OCI-LY1 (cell line): ENCODE results near the gene NXN.
"Not testable (repeated sequence)": the region's sequence is repeated elsewhere in the genome, so short reads cannot be mapped to it uniquely, and the experiment has no call there.

Experiments used
- H2AFZ ChIP-seq: fragments of 200-600 bp; sonication (generic), shearing (Covaris generic); 2 replicates; pipeline ENCODE4 v1.6.0; 2014; ENCODE audit warnings: antibody characterized with exemption, mild to moderate bottlenecking, low read length
- H3F3A ChIP-seq: fragments of 200-600 bp; sonication (generic), shearing (Covaris generic); 2 replicates; pipeline ENCODE4 v1.6.0; 2014; ENCODE audit warnings: mild to moderate bottlenecking, antibody characterized with exemption, low read length, moderate library complexity; ENCODE audit not compliant: insufficient read depth
- H3K27ac ChIP-seq: fragments of 200-600 bp; sonication (generic); 2 replicates; pipeline ENCODE4 v1.5.1; 2014; ENCODE audit warnings: low read length, mixed run types, mild to moderate bottlenecking, low read depth; ENCODE audit not compliant: poor library complexity, severe bottlenecking
- H3K27me3 ChIP-seq: fragments of 200-600 bp; sonication (generic); 2 replicates; pipeline ENCODE4 v1.6.0; 2014; ENCODE audit warnings: antibody characterized with exemption, mild to moderate bottlenecking, low read length, moderate library complexity; ENCODE audit not compliant: insufficient read depth
- H3K36me3 ChIP-seq: fragments of 200-600 bp; sonication (generic); 2 replicates; pipeline ENCODE4 v1.6.1; 2014; ENCODE audit warnings: mild to moderate bottlenecking, antibody characterized with exemption, low read length, moderate library complexity, mixed read lengths; ENCODE audit not compliant: insufficient read depth
- H3K4me1 ChIP-seq: fragments of 200-600 bp; sonication (generic); 2 replicates; pipeline ENCODE4 v1.5.1; 2014; ENCODE audit warnings: mild to moderate bottlenecking, low read length, moderate library complexity; ENCODE audit not compliant: insufficient read depth, severe bottlenecking
- H3K4me2 ChIP-seq: fragments of 200-600 bp; sonication (generic), shearing (Covaris generic); 2 replicates; pipeline ENCODE4 v1.6.1; 2014; ENCODE audit warnings: low read length
- H3K4me3 ChIP-seq: fragments of 200-600 bp; sonication (generic); 2 replicates; pipeline ENCODE4 v1.5.1; 2014; ENCODE audit warnings: low read length, low read depth, mild to moderate bottlenecking, mixed read lengths; ENCODE audit not compliant: poor library complexity, severe bottlenecking
- H3K79me2 ChIP-seq: fragments of 200-600 bp; shearing (Covaris generic); 2 replicates; pipeline ENCODE4 v1.6.1; 2016; ENCODE audit warnings: mixed run types, low read length, mixed read lengths; ENCODE audit not compliant: insufficient read depth
- H3K9ac ChIP-seq: fragments of 200-600 bp; sonication (generic), shearing (Covaris generic); 2 replicates; pipeline ENCODE4 v1.6.1; 2014; ENCODE audit warnings: mild to moderate bottlenecking, low read length, mixed read lengths
- H3K9me2 ChIP-seq: fragments of 200-600 bp; sonication (generic), shearing (Covaris generic); 2 replicates; pipeline ENCODE4 v1.6.1; 2014; ENCODE audit warnings: low read depth, mild to moderate bottlenecking, low read length, mixed read lengths
- H3K9me3 ChIP-seq: fragments of 200-600 bp; shearing (Covaris generic); 2 replicates; pipeline ENCODE4 v1.6.1; 2014; ENCODE audit warnings: low read length, mixed read lengths
- H4K20me1 ChIP-seq: fragments of 200-600 bp; sonication (generic), shearing (Covaris generic); 2 replicates; pipeline ENCODE4 v1.6.0; 2016; ENCODE audit warnings: mild to moderate bottlenecking, low read length; ENCODE audit not compliant: insufficient read depth
- CTCF ChIP-seq: fragments of 200-600 bp; sonication (generic), shearing (Covaris generic); IDR thresholded peaks from 2 replicates; pipeline ENCODE4 v1.5.1; 2017; ENCODE audit warnings: mild to moderate bottlenecking, antibody characterized with exemption, low read length, moderate library complexity, mixed read lengths
- EZH2 ChIP-seq: fragments of 200-600 bp; sonication (generic), shearing (Covaris generic); IDR thresholded peaks from 2 replicates; pipeline ENCODE4 v1.8.0; 2017; ENCODE audit warnings: borderline replicate concordance, mixed run types, mild to moderate bottlenecking, antibody characterized with exemption, low read length, moderate library complexity, mixed read lengths

NXN gene

GRCh38 chr17:977166-977565, 2.4 kb downstream of the NXN start:
- Histone ChIP-seq H3K9me3 (no peaks in the 10 kb centered on the region), H3F3A (no peaks in the 10 kb centered on the region), H3K36me3 (no peaks in the 10 kb centered on the region), H3K4me2 (no peak overlapping the region), H3K79me2 (no peaks in the 10 kb centered on the region), H3K9ac (no peak overlapping the region), H3K4me1 (peaks cover 11% of the 10 kb centered on the region), H3K27me3 (no peaks in the 10 kb centered on the region), H4K20me1 (no peaks in the 10 kb centered on the region), H3K9me2 (no peaks in the 10 kb centered on the region), H3K4me3 (no peak overlapping the region), H3K27ac (no peak overlapping the region), H2AFZ (no peak overlapping the region)
- no peak for TF ChIP-seq CTCF
- no peak for TF ChIP-seq EZH2

- Histone ChIP-seq H3K4me2 (no peak overlapping the region), H3K9ac (no peak overlapping the region), H3K9me3 (no peaks in the 10 kb centered on the region), H3K4me3 (no peak overlapping the region), H3K4me1 (peaks cover 11% of the 10 kb centered on the region), H2AFZ (no peak overlapping the region), H3K9me2 (no peaks in the 10 kb centered on the region), H3K79me2 (no peaks in the 10 kb centered on the region), H4K20me1 (no peaks in the 10 kb centered on the region), H3F3A (no peaks in the 10 kb centered on the region), H3K27me3 (no peaks in the 10 kb centered on the region), H3K36me3 (no peaks in the 10 kb centered on the region), H3K27ac (no peak overlapping the region)
- no peak for TF ChIP-seq CTCF
- TF ChIP-seq EZH2 = no peak
These were observed 3.3 kb downstream of the NXN start for GRCh38 chr17:976312-976711.

GRCh38 chr17:975371-975915, 4.1 kb downstream of the NXN start:
- Histone ChIP-seq H3K27me3 (no peaks in the 10 kb centered on the region), H3K9me2 (no peaks in the 10 kb centered on the region), H3K4me3 (no peak overlapping the region), H3K9me3 (no peaks in the 10 kb centered on the region), H2AFZ (no peak overlapping the region), H3K36me3 (no peaks in the 10 kb centered on the region), H3K79me2 (no peaks in the 10 kb centered on the region), H4K20me1 (no peaks in the 10 kb centered on the region), H3K27ac (no peak overlapping the region), H3F3A (no peaks in the 10 kb centered on the region), H3K9ac (no peak overlapping the region), H3K4me1 (peaks cover 10% of the 10 kb centered on the region), H3K4me2 (no peak overlapping the region)
- no peak for TF ChIP-seq CTCF
- no peak for TF ChIP-seq EZH2

GRCh38 chr17:974778-975177, 4.8 kb downstream of the NXN start:
- not testable (repeated sequence) for H3K79me2 ChIP-seq, H3K36me3 ChIP-seq, H3K27ac ChIP-seq, H3K27me3 ChIP-seq, H3K4me2 ChIP-seq, H4K20me1 ChIP-seq, H3K9ac ChIP-seq, H3K9me3 ChIP-seq, H3F3A ChIP-seq, H2AFZ ChIP-seq, H3K9me2 ChIP-seq, H3K4me1 ChIP-seq, H3K4me3 ChIP-seq
